A549 (cell line): ENCODE data around the gene BMAL1. TPM values are rescaled to one million over a fixed set of nuclear protein-coding genes. Genes with fewer than 3 reads are reported as not detected.

Source experiments
- ATAC-seq, 2 experiments: fragments of 200-7000 bp in 1 of 2; fragments of >200 bp in 1 of 2; cut with Nextera tagmentation in 1 of 2; cut with Tn5 transposase in 1 of 2; 3 replicates each; pipeline versions ENCODE4 v1.8.0 to v1.9.1; 2018 to 2020; ENCODE audit warnings: mild to moderate bottlenecking in 1 of 2, moderate library complexity in 1 of 2
- CTCF ChIA-PET: fragments of 300-600 bp; sonication (Branson Sonifier 250); formaldehyde crosslinking; extraction: SDS; loops from one replicate; lab custom pipeline; 2021; ENCODE audit warnings: antibody characterized with exemption, inconsistent platforms; lab: Yijun Ruan, JAX
- POLR2A ChIA-PET: fragments of 350-600 bp; formaldehyde crosslinking; extraction: SDS; loops from one replicate; lab custom pipeline; 2021; ENCODE audit warnings: antibody characterized with exemption, inconsistent platforms; lab: Yijun Ruan, JAX
- DNase-seq, 2 experiments: peaks; one replicate each; pipeline versions ENCODE4 v3.0.0 to v3.0.0-alpha.2; 2011 to 2016; ENCODE audit warnings: low read depth in 1 of 2, low spot score in 1 of 2
- FAIRE-seq: peaks from 2 replicates; lab custom pipeline; 2011; peaks lifted over from hg19 to GRCh38; lab: Jason Lieb, UNC
- H3K27ac ChIP-seq, 2 experiments: fragments of >200 bp; sonication (Bioruptor Twin); formaldehyde crosslinking; 3 replicates each; pipeline ENCODE4 v1.5.1; 2016 to 2017
- H3K4me1 ChIP-seq: fragments of >200 bp; sonication (Bioruptor Twin); formaldehyde crosslinking; 3 replicates; pipeline ENCODE4 v1.6.1; 2016
- H3K4me2 ChIP-seq: fragments of >200 bp; sonication (Bioruptor Twin); formaldehyde crosslinking; 3 replicates; pipeline ENCODE4 v1.6.1; 2016
- H3K4me3 ChIP-seq: fragments of >200 bp; sonication (Bioruptor Twin); formaldehyde crosslinking; 3 replicates; pipeline ENCODE4 v1.5.1; 2016
- H3K9me3 ChIP-seq: fragments of >200 bp; sonication (Bioruptor Twin); formaldehyde crosslinking; 3 replicates; pipeline ENCODE4 v1.6.1; 2016
- CBX2 ChIP-seq: fragments of 200-600 bp; sonication (generic); IDR thresholded peaks from 2 replicates; pipeline ENCODE4 v1.6.1; 2016; ENCODE audit warnings: low read depth, mild to moderate bottlenecking, borderline replicate concordance
- CBX8 ChIP-seq: fragments of 200-600 bp; sonication (generic); IDR thresholded peaks from 2 replicates; pipeline ENCODE4 v1.6.1; 2016
- CEBPB ChIP-seq, 2 experiments: fragments of >200 bp in 1 of 2; sonication (Bioruptor Twin) in 1 of 2; formaldehyde crosslinking in 1 of 2; IDR thresholded peaks; 2 replicates each; pipeline ENCODE4 v1.6.1; 2012 to 2016
- CHD4 ChIP-seq: fragments of 200-600 bp; sonication (generic); IDR thresholded peaks from 2 replicates; pipeline ENCODE4 v1.6.1; 2016; ENCODE audit warnings: antibody characterized with exemption, mild to moderate bottlenecking, borderline replicate concordance
- EHF ChIP-seq: fragments of 250-450 bp; sonication (Bioruptor Pico); IDR thresholded peaks from 2 replicates; pipeline ENCODE4 v1.5.0; 2020; ENCODE audit warnings: mild to moderate bottlenecking
- FOSB ChIP-seq: fragments of 250-450 bp; sonication (Bioruptor Pico); IDR thresholded peaks from 2 replicates; pipeline ENCODE4 v1.5.0; 2020; ENCODE audit warnings: mild to moderate bottlenecking, moderate library complexity
- FOSL2 ChIP-seq, 2 experiments: fragments of 450-650 bp in 1 of 2; fragments of >200 bp in 1 of 2; sonication (Bioruptor Twin) in 1 of 2; formaldehyde crosslinking; IDR thresholded peaks; 2 replicates each; pipeline versions ENCODE4 v1.5.0 to v1.6.1; 2016 to 2020; ENCODE audit warnings: mild to moderate bottlenecking in 1 of 2, moderate library complexity in 1 of 2
- HOXA7 ChIP-seq: fragments of 250-450 bp; sonication (Bioruptor Pico); IDR thresholded peaks from 2 replicates; pipeline ENCODE4 v1.5.0; 2020; ENCODE audit warnings: mild to moderate bottlenecking, moderate library complexity
- HOXB13 ChIP-seq: fragments of 250-450 bp; sonication (Bioruptor Pico); IDR thresholded peaks from 2 replicates; pipeline ENCODE4 v1.5.0; 2020; ENCODE audit warnings: low read depth, mild to moderate bottlenecking, moderate library complexity
- HOXB5 ChIP-seq: fragments of 250-450 bp; sonication (Bioruptor Pico); IDR thresholded peaks from 2 replicates; pipeline ENCODE4 v1.5.0; 2020; ENCODE audit warnings: mild to moderate bottlenecking, moderate library complexity
- KDM5A ChIP-seq: fragments of 200-600 bp; sonication (generic); IDR thresholded peaks from 2 replicates; pipeline ENCODE4 v1.6.1; 2016; ENCODE audit warnings: antibody characterized with exemption, mild to moderate bottlenecking
- MAFK ChIP-seq: fragments of 450-650 bp; IDR thresholded peaks from 2 replicates; pipeline ENCODE4 v1.6.1; 2014; ENCODE audit not compliant: partially characterized antibody
- MYC ChIP-seq: IDR thresholded peaks from 2 replicates; pipeline ENCODE4 v1.6.1; 2012; ENCODE audit warnings: mild to moderate bottlenecking, inconsistent platforms, low read length, improper control_type of control experiment, borderline replicate concordance
- POLR2A ChIP-seq: IDR thresholded peaks from 2 replicates; pipeline ENCODE4 v1.6.1; 2012; ENCODE audit warnings: mild to moderate bottlenecking, low read length
- RFX5 ChIP-seq: fragments of 450-650 bp; IDR thresholded peaks from 2 replicates; pipeline ENCODE4 v1.7.1; 2014; ENCODE audit warnings: antibody characterized with exemption, mild to moderate bottlenecking, moderate library complexity
- RNF2 ChIP-seq: fragments of 200-600 bp; sonication (generic); IDR thresholded peaks from 2 replicates; pipeline ENCODE4 v1.6.1; 2016; ENCODE audit warnings: low read depth, mild to moderate bottlenecking, antibody characterized with exemption, moderate library complexity, borderline replicate concordance
- SREBF2 ChIP-seq: fragments of 450-650 bp; IDR thresholded peaks from 2 replicates; pipeline ENCODE4 v1.6.1; 2014; ENCODE audit warnings: mild to moderate bottlenecking, moderate library complexity
- TP53 ChIP-seq: fragments of 250-450 bp; sonication (Bioruptor Pico); IDR thresholded peaks from 2 replicates; pipeline ENCODE4 v1.5.0; 2021; ENCODE audit warnings: mild to moderate bottlenecking, moderate library complexity
- ZC3H11A ChIP-seq: fragments of 450-650 bp; IDR thresholded peaks from 2 replicates; pipeline ENCODE4 v1.6.1; 2014; ENCODE audit warnings: antibody characterized with exemption, mild to moderate bottlenecking
- ZNF302 ChIP-seq: fragments of 250-450 bp; sonication (Bioruptor Pico); IDR thresholded peaks from 2 replicates; pipeline ENCODE4 v1.9.0; 2021; ENCODE audit warnings: inconsistent platforms, mild to moderate bottlenecking, moderate library complexity
- WGBS: methylation state at CpG from one replicate; pipeline ENCODE4 v1.1.6; 2017; ENCODE audit errors: missing lambda C conversion rate; 5-methylcytosine and 5-hydroxymethylcytosine counted together
- polyA plus RNA-seq, 4 experiments: library from polyadenylated mRNA; depleted of rRNA in 3 of 4; stranded (reverse); fragments of >200 nt; fragmentation: RNase III in 1 of 4; extraction: RNeasy Plus Mini Kit Qiagen cat#74134 plus additional on column Dnase treatment in 1 of 4; gene quantifications; 2 replicates in 3 of 4; 3 replicates in 1 of 4; pipeline ENCODE4 v1.2.3, GENCODE V29; 2011 to 2017
- TF ChIP-seq, protein P1 (sequence below): fragments of 150-350 bp; IDR thresholded peaks from 2 replicates; pipeline ENCODE4 v1.6.1; 2014; ENCODE audit warnings: low read depth, mild to moderate bottlenecking, low read length
- TF ChIP-seq, protein P2 (sequence below): fragments of >200 bp; sonication (Bioruptor Twin); formaldehyde crosslinking; IDR thresholded peaks from 2 replicates; pipeline ENCODE4 v1.6.1; 2016
- TF ChIP-seq, protein P3 (sequence below): fragments of >200 bp; sonication (Bioruptor Twin); formaldehyde crosslinking; IDR thresholded peaks from 3 replicates; pipeline ENCODE4 v1.5.1; 2016
- TF ChIP-seq, protein P4 (sequence below): IDR thresholded peaks from 2 replicates; pipeline ENCODE4 v1.6.1; 2012; ENCODE audit warnings: low read depth, borderline replicate concordance
- TF ChIP-seq, protein P5 (sequence below): fragments of 250-450 bp; sonication (Bioruptor Pico); IDR thresholded peaks from 2 replicates; pipeline ENCODE4 v1.5.0; 2021; ENCODE audit warnings: mild to moderate bottlenecking, moderate library complexity, borderline replicate concordance
- TF ChIP-seq, protein P6 (sequence below): fragments of 250-450 bp; sonication (Bioruptor Pico); IDR thresholded peaks from 2 replicates; pipeline ENCODE4 v1.5.0; 2020; ENCODE audit warnings: low read depth, mild to moderate bottlenecking, moderate library complexity

The BMAL1 gene
- polyA plus RNA-seq, 2 of the 4 experiments (the other 2 are of a cell fraction), result 28.6 to 29.2 TPM

DNA sequence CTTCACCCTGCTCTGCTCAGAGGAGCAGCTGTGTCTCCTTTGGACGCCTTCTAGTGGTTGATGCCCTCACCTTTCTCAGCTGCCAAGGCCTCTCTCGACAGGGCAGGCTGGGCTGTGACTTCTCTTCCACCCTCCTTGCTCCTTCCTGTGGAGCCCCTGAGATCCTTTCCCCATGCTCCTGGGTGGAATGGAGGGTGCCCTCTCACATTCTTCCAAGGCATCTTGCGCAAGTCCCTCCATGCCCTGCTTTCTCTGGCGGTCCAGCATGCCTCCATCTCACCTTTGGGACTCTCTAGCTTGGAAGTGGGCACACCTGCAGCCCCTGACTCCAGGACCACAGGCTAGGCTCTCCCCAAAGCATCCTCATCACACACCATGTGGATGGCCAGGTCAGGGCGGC is 68.9 kb downstream of the BMAL1 start:
- ChIA-PET POLR2A (no interaction called here), CTCF (interaction anchor here (1.1 to 6.1 kb wide), 5 partner anchors 9 to 134 kb away, joined by 4 to 287 read pairs (median 31); no protein-coding TSS in a partner anchor)
- Histone ChIP-seq H3K9me3 (no peaks in the 10 kb centered on the region), H3K27ac (no peak overlapping the region), H3K4me1 (peaks cover 27% of the 10 kb centered on the region), H3K4me2 (no peak overlapping the region), H3K4me3 (no peak overlapping the region)
- no peak for DNase-seq
- no peak for ATAC-seq
- TF ChIP-seq KDM5A (no peak), CEBPB (IDR thresholded peaks at IDR 0.05) (peak; percentile 6 to 39; a peak in 1 of 4 replicates)
- no peak for FAIRE-seq
- 84% methylated on average over 5 of the region's 5 CpGs for WGBS

DNA sequence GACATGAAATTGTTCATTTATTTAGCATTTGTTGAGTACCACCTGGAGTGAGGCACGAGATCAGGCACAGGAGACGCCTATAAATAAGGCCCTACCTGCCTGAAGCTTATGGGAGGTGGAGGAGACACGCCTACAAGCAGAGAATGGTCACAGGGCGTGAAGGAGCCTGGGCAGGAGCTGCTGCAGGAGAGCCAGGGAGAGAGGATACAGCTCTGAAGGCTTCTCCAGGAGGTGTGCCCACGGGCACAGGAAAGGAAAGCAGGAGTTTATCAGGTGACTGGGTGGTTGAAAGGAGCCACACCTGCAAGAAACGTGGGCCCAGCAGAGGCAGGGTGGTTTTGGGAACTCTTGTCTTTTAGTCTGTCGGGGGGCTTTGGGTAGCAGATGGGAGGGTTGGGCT is 70.3 kb downstream of the BMAL1 start:
- ATAC-seq (no peak), FAIRE-seq (no peak), DNase-seq (no peak)
- H3K27ac ChIP-seq, result no peak overlapping the region
- WGBS, result 86% methylated on average over 7 of the region's 7 CpGs
- ChIA-PET POLR2A (no interaction called here), CTCF (interaction anchor here (0.5 to 6.1 kb wide), 4 partner anchors 14 to 1028 kb away, joined by 3 to 287 read pairs (median 36); no protein-coding TSS in a partner anchor)
- TF ChIP-seq RNF2 (no peak), CHD4 (no peak), CBX2 (no peak), KDM5A (no peak), FOSL2 (IDR thresholded peaks at IDR 0.05) (no peak), FOSL2 (CRISPR knock-in tag; IDR thresholded peaks at IDR 0.05) (no peak), SREBF2 (no peak), ZNF302 (no peak), HOXB13 (no peak), MAFK (no peak), MYC (no peak), EHF (CRISPR knock-in tag) (no peak), RFX5 (no peak), CBX8 (no peak), HOXA7 (CRISPR knock-in tag) (no peak)
- TF ChIP-seq, protein P1, sequence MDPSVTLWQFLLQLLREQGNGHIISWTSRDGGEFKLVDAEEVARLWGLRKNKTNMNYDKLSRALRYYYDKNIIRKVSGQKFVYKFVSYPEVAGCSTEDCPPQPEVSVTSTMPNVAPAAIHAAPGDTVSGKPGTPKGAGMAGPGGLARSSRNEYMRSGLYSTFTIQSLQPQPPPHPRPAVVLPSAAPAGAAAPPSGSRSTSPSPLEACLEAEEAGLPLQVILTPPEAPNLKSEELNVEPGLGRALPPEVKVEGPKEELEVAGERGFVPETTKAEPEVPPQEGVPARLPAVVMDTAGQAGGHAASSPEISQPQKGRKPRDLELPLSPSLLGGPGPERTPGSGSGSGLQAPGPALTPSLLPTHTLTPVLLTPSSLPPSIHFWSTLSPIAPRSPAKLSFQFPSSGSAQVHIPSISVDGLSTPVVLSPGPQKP, result no peak
- TF ChIP-seq, protein P2, sequence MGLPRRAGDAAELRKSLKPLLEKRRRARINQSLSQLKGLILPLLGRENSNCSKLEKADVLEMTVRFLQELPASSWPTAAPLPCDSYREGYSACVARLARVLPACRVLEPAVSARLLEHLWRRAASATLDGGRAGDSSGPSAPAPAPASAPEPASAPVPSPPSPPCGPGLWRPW, result no peak
- TF ChIP-seq, protein P3, sequence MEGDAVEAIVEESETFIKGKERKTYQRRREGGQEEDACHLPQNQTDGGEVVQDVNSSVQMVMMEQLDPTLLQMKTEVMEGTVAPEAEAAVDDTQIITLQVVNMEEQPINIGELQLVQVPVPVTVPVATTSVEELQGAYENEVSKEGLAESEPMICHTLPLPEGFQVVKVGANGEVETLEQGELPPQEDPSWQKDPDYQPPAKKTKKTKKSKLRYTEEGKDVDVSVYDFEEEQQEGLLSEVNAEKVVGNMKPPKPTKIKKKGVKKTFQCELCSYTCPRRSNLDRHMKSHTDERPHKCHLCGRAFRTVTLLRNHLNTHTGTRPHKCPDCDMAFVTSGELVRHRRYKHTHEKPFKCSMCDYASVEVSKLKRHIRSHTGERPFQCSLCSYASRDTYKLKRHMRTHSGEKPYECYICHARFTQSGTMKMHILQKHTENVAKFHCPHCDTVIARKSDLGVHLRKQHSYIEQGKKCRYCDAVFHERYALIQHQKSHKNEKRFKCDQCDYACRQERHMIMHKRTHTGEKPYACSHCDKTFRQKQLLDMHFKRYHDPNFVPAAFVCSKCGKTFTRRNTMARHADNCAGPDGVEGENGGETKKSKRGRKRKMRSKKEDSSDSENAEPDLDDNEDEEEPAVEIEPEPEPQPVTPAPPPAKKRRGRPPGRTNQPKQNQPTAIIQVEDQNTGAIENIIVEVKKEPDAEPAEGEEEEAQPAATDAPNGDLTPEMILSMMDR, result no peak
- TF ChIP-seq, protein P4, sequence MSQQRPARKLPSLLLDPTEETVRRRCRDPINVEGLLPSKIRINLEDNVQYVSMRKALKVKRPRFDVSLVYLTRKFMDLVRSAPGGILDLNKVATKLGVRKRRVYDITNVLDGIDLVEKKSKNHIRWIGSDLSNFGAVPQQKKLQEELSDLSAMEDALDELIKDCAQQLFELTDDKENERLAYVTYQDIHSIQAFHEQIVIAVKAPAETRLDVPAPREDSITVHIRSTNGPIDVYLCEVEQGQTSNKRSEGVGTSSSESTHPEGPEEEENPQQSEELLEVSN, result no peak
- peaks cover 15% of the 10 kb centered on the region for H3K4me1 ChIP-seq
- H3K9me3 ChIP-seq, result no peaks in the 10 kb centered on the region
- no peak overlapping the region for H3K4me3 ChIP-seq
- no peak overlapping the region for H3K4me2 ChIP-seq

DNA sequence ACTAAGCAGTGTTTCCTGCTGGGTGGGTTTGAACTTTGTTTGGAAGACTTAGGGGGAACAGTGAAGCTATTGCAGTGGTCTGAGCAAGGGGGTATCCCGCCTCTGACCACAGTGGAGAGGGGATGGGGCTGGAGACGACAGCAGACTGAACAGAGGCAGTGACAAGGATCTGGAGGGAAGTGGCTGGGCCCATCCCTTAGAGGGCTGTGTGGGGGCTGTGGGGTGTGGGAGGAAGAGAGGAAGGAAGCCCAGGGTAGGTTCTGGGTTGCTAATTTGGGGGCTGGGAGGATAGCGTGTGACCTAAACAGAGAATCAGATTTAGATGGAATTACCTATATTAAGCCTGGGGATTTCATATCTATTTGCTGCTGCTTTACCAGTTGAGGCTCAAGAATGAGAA is 70.7 kb downstream of the BMAL1 start:
- ATAC-seq (no peak), FAIRE-seq (no peak), DNase-seq (no peak)
- Histone ChIP-seq H3K4me2 (no peak overlapping the region), H3K27ac (no peak overlapping the region), H3K4me3 (no peak overlapping the region), H3K9me3 (no peaks in the 10 kb centered on the region), H3K4me1 (peaks cover 11% of the 10 kb centered on the region)
- CTCF ChIA-PET, result interaction anchor here (5.7 to 6.1 kb wide), 2 partner anchors 14 to 136 kb away, joined by 68 to 287 read pairs; no protein-coding TSS in a partner anchor
- WGBS, result 87% methylated on average over 3 of the region's 3 CpGs
- POLR2A ChIA-PET, result no interaction called here
- TF ChIP-seq, protein P5, sequence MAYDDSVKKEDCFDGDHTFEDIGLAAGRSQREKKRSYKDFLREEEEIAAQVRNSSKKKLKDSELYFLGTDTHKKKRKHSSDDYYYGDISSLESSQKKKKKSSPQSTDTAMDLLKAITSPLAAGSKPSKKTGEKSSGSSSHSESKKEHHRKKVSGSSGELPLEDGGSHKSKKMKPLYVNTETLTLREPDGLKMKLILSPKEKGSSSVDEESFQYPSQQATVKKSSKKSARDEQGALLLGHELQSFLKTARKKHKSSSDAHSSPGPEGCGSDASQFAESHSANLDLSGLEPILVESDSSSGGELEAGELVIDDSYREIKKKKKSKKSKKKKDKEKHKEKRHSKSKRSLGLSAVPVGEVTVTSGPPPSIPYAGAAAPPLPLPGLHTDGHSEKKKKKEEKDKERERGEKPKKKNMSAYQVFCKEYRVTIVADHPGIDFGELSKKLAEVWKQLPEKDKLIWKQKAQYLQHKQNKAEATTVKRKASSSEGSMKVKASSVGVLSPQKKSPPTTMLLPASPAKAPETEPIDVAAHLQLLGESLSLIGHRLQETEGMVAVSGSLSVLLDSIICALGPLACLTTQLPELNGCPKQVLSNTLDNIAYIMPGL (CRISPR knock-in tag), result no peak
- TF ChIP-seq FOSB (no peak), HOXB5 (no peak), POLR2A (no peak), ZC3H11A (no peak), TP53 (CRISPR knock-in tag) (no peak), CBX8 (no peak), MYC (no peak)
- TF ChIP-seq, protein P6, sequence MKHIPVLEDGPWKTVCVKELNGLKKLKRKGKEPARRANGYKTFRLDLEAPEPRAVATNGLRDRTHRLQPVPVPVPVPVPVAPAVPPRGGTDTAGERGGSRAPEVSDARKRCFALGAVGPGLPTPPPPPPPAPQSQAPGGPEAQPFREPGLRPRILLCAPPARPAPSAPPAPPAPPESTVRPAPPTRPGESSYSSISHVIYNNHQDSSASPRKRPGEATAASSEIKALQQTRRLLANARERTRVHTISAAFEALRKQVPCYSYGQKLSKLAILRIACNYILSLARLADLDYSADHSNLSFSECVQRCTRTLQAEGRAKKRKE (CRISPR knock-in tag), result no peak
- TF ChIP-seq, protein P3, result no peak
